Suprapubic skin (tissue), 4 donors: ENCODE results near the gene KTN1. TPM values are rescaled to one million over a fixed set of nuclear protein-coding genes. Genes with fewer than 3 reads are reported as not detected.

Experiments used
- DNase-seq, 2 donors: peaks; one replicate each; pipeline ENCODE4 v3.0.0-alpha.2; 2019; ENCODE audit warnings: low spot score in 2 of 2
- H3K27ac ChIP-seq: fragments of 200-600 bp; sonication (generic); one replicate; pipeline ENCODE4 v1.5.1; 2019
- H3K27me3 ChIP-seq: fragments of 200-600 bp; sonication (generic); one replicate; pipeline ENCODE4 v1.5.1; 2019
- H3K36me3 ChIP-seq: fragments of 200-600 bp; sonication (generic); one replicate; pipeline ENCODE4 v1.5.1; 2019
- H3K4me1 ChIP-seq: fragments of 200-600 bp; sonication (generic); one replicate; pipeline ENCODE4 v1.5.1; 2019
- H3K4me3 ChIP-seq: fragments of 200-600 bp; sonication (generic); one replicate; pipeline ENCODE4 v1.5.1; 2019; ENCODE audit warnings: mild to moderate bottlenecking
- H3K9me3 ChIP-seq: fragments of 200-600 bp; sonication (generic); one replicate; pipeline ENCODE4 v1.5.1; 2019
- EP300 ChIP-seq: sonication (generic); formaldehyde crosslinking; IDR thresholded peaks from one replicate; pipeline ENCODE4 v1.6.1; 2017; ENCODE audit warnings: antibody characterized with exemption
- POLR2A ChIP-seq, 2 donors: fragments of 450-650 bp; IDR thresholded peaks; one replicate each; pipeline ENCODE4 v1.6.1; 2017; ENCODE audit warnings: antibody characterized with exemption in 2 of 2, mild to moderate bottlenecking in 2 of 2, moderate library complexity in 2 of 2
- POLR2AphosphoS5 ChIP-seq, 3 donors: sonication (generic); formaldehyde crosslinking; IDR thresholded peaks; one replicate each; pipeline ENCODE4 v1.6.1; 2017; ENCODE audit warnings: antibody characterized with exemption in 3 of 3
- WGBS: methylation state at CpG from one replicate; pipeline ENCODE4 v1.1.5; 2018; 5-methylcytosine and 5-hydroxymethylcytosine counted together
- total RNA-seq, 4 donors: library from RNA; depleted of rRNA; stranded (reverse); fragments of >200 nt; gene quantifications; one replicate each; pipeline ENCODE4 v1.1.0, GENCODE V29; 2016
- TF ChIP-seq, protein P1 (sequence below), 2 donors: fragments of 200-600 bp in 1 of 2; fragments of 450-650 bp in 1 of 2; sonication (generic) in 1 of 2; IDR thresholded peaks; one replicate each; pipeline ENCODE4 v1.5.1; 2016 to 2019; ENCODE audit warnings: antibody characterized with exemption in 2 of 2, mild to moderate bottlenecking in 1 of 2, moderate library complexity in 1 of 2

KTN1 gene
- total RNA-seq, 4 donors from 2014 or later, result 89.7 to 147 (median 114) TPM

DNA sequence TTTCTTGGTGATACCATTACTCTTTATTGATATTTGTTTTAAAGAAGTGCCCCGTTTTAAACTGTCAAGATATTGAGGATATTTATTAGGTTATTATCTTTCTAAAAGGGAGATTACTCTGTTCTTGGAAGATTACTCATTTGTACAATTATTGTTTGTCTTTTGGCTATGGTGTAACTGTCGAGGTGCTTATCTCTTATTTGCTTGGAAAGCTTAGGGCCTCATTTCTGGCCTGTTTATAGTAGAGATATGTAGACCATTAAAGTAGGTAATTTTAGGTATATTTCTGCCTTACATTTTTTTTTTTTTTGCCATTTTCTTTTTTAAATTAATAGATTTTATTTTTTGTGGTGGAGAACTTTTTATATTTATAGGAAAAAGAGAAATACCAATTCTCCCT lies 74.2 kb downstream of the KTN1 start:
- Histone ChIP-seq H3K27me3 (no peaks in the 10 kb centered on the region), H3K4me3 (no peak overlapping the region), H3K4me1 (no peaks in the 10 kb centered on the region), H3K9me3 (no peaks in the 10 kb centered on the region), H3K27ac (no peak overlapping the region), H3K36me3 (peaks cover 74% of the 10 kb centered on the region)
- DNase-seq, result no peak
- 83% methylated on average over 2 of the region's 2 CpGs for WGBS
- TF ChIP-seq, protein P1, sequence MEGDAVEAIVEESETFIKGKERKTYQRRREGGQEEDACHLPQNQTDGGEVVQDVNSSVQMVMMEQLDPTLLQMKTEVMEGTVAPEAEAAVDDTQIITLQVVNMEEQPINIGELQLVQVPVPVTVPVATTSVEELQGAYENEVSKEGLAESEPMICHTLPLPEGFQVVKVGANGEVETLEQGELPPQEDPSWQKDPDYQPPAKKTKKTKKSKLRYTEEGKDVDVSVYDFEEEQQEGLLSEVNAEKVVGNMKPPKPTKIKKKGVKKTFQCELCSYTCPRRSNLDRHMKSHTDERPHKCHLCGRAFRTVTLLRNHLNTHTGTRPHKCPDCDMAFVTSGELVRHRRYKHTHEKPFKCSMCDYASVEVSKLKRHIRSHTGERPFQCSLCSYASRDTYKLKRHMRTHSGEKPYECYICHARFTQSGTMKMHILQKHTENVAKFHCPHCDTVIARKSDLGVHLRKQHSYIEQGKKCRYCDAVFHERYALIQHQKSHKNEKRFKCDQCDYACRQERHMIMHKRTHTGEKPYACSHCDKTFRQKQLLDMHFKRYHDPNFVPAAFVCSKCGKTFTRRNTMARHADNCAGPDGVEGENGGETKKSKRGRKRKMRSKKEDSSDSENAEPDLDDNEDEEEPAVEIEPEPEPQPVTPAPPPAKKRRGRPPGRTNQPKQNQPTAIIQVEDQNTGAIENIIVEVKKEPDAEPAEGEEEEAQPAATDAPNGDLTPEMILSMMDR (IDR thresholded peaks at IDR 0.05), result no peak
- TF ChIP-seq EP300, result no peak
- TF ChIP-seq POLR2A (IDR thresholded peaks at IDR 0.05), result no peak
- TF ChIP-seq POLR2AphosphoS5 (IDR thresholded peaks at IDR 0.05), result no peak

- Histone ChIP-seq H3K9me3 (no peaks in the 10 kb centered on the region), H3K4me3 (no peak overlapping the region), H3K4me1 (no peaks in the 10 kb centered on the region), H3K27me3 (no peaks in the 10 kb centered on the region), H3K36me3 (peaks cover 51% of the 10 kb centered on the region), H3K27ac (no peak overlapping the region)
- TF ChIP-seq POLR2A (IDR thresholded peaks at IDR 0.05), result no peak
- no peak for TF ChIP-seq POLR2AphosphoS5 (IDR thresholded peaks at IDR 0.05)
- TF ChIP-seq, protein P1 (IDR thresholded peaks at IDR 0.05), result no peak
- no peak for TF ChIP-seq EP300
- no peak for DNase-seq
These were observed 81.0 kb downstream of the KTN1 start for GRCh38 chr14:55661029-55661428.

- no peaks in the 10 kb centered on the region for H3K9me3 ChIP-seq
- no peaks in the 10 kb centered on the region for H3K4me1 ChIP-seq
- no peaks in the 10 kb centered on the region for H3K27me3 ChIP-seq
- DNase-seq, result no peak
- H3K4me3 ChIP-seq, result no peak overlapping the region
- WGBS, result 85% methylated on average over 5 of the region's 5 CpGs
- no peak overlapping the region for H3K27ac ChIP-seq
- TF ChIP-seq EP300 (no peak), POLR2A (IDR thresholded peaks at IDR 0.05) (no peak)
- peaks cover 40% of the 10 kb centered on the region for H3K36me3 ChIP-seq
These were observed 82.7 kb downstream of the KTN1 start for GRCh38 chr14:55662752-55663151.

DNA sequence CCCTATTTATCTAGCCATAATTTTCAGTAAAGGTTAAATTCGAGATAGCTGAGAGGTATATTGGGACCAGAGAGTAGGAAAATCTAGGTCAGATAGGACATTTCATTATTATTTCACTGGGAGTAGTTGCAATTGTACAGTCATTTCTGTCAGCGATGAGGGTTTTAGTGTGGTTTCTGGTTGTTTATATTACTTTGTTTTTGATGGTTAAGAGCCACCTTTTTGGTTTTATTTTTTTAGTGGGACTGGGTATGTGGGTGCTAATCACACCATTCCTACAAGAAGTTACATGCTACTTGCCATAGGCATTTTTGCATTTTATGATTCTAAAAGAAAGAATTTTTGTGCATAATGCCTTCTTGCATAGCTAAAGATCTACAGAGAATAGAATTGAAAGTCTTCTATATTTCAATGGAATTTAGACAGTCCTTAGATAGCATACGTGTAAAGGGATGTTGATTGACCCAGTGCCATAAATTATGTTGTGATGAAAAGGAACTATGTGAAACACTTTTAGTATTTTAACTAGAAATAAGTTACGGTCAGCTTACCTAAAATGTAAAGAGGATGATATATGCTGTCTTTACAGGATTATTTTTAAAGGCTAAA lies 85.2 kb downstream of the KTN1 start:
- H3K4me3 ChIP-seq, result no peak overlapping the region
- no peak overlapping the region for H3K27ac ChIP-seq
- H3K4me1 ChIP-seq, result no peaks in the 10 kb centered on the region
- 81% methylated on average over 4 of the region's 4 CpGs for WGBS
- H3K9me3 ChIP-seq, result no peaks in the 10 kb centered on the region
- no peaks in the 10 kb centered on the region for H3K27me3 ChIP-seq
- TF ChIP-seq POLR2A (IDR thresholded peaks at IDR 0.05) (no peak), EP300 (no peak), POLR2AphosphoS5 (IDR thresholded peaks at IDR 0.05) (no peak)
- TF ChIP-seq, protein P1 (IDR thresholded peaks at IDR 0.05), result no peak
- DNase-seq, result no peak
- H3K36me3 ChIP-seq, result peaks cover 30% of the 10 kb centered on the region

- H3K36me3 ChIP-seq, result peaks cover 32% of the 10 kb centered on the region
- TF ChIP-seq EP300 (no peak), POLR2A (IDR thresholded peaks at IDR 0.05) (no peak), POLR2AphosphoS5 (IDR thresholded peaks at IDR 0.05) (no peak)
- TF ChIP-seq, protein P1 (IDR thresholded peaks at IDR 0.05), result no peak
- DNase-seq, result no peak
- H3K27ac ChIP-seq, result no peak overlapping the region
- no peaks in the 10 kb centered on the region for H3K4me1 ChIP-seq
- WGBS, result 97% methylated on average over 2 of the region's 2 CpGs
- no peaks in the 10 kb centered on the region for H3K9me3 ChIP-seq
- H3K27me3 ChIP-seq, result no peaks in the 10 kb centered on the region
- H3K4me3 ChIP-seq, result no peak overlapping the region
These were observed 87.8 kb downstream of the KTN1 start for GRCh38 chr14:55667801-55668200.

DNA sequence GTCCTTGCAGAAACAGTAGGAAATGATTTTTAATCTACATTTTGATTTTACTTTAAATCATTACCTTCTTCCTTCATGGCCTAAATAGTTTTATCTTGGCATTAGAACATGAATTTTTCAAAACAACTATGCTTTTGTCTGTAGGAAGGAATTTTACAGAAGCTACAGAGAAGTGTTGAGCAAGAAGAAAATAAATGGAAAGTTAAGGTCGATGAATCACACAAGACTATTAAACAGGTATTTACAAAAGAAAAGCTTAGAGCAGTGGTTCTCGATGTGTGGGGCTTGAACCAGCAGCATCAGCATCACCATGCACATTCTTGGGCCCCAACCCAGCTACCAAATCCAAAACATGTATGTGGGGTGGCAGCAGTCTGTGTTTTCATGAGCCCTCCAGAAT lies 91.6 kb downstream of the KTN1 start:
- H3K27me3 ChIP-seq, result no peaks in the 10 kb centered on the region
- H3K36me3 ChIP-seq, result peaks cover 59% of the 10 kb centered on the region
- no peaks in the 10 kb centered on the region for H3K9me3 ChIP-seq
- no peak for TF ChIP-seq POLR2AphosphoS5 (IDR thresholded peaks at IDR 0.05)
- no peak for TF ChIP-seq POLR2A (IDR thresholded peaks at IDR 0.05)
- TF ChIP-seq EP300, result no peak
- TF ChIP-seq, protein P1 (IDR thresholded peaks at IDR 0.05), result no peak
- H3K4me1 ChIP-seq, result no peaks in the 10 kb centered on the region
- DNase-seq, result no peak
- WGBS, result 71% methylated on average over 2 of the region's 2 CpGs
- H3K4me3 ChIP-seq, result no peak overlapping the region
- no peak overlapping the region for H3K27ac ChIP-seq
